ENCODE data around the gene TRIM44. TPM values are rescaled to one million over a fixed set of nuclear protein-coding genes. Genes with fewer than 3 reads are reported as not detected.
A peak's percentile ranks its signal among the peaks of the same experiment; 100 is the strongest.

The TRIM44 gene
- total RNA-seq, 1 experiment from 2014 or later: 191 TPM

DNA sequence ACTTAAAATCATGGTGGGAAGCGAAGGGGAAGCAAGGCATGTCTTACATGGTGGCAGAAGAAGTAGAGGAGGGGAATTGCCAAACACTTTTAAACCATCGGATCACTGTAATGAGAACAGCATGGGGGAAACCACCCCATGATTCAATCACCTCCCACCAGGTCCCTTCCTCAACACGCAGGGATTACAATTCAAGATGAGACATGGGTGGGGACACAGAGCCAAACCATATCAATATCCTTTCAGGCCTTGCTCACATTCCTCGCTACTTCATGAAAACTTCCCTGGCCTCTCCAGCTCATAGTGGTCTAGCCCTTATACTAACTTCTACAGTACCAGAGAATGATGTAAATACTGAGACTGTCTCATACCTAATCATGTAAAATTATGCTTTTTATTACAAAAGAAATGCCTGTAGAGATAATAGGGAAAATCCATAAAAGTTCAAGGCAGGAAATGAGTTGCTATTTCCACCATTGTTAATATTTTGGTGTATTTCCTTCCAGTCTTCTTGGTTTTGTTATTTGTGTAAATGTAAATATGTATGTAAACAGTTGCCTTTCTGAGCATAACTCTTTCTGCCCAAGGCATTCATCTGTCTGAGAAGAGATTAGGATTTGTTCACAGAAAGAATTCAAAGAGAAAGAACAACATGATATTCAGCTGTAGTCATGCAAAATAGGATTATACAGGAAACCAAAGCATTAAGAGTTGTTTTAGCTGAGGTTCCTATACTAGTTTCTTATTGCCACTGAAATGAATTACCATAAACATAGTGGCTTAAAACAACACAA lies 177.0 kb downstream of the TRIM44 start:
- TF ChIP-seq EZH2 (IDR thresholded peaks at IDR 0.05; ENCODE audit: borderline replicate concordance, low read depth, low read length, poor library complexity, severe bottlenecking): no peak
- TF ChIP-seq, protein P1, sequence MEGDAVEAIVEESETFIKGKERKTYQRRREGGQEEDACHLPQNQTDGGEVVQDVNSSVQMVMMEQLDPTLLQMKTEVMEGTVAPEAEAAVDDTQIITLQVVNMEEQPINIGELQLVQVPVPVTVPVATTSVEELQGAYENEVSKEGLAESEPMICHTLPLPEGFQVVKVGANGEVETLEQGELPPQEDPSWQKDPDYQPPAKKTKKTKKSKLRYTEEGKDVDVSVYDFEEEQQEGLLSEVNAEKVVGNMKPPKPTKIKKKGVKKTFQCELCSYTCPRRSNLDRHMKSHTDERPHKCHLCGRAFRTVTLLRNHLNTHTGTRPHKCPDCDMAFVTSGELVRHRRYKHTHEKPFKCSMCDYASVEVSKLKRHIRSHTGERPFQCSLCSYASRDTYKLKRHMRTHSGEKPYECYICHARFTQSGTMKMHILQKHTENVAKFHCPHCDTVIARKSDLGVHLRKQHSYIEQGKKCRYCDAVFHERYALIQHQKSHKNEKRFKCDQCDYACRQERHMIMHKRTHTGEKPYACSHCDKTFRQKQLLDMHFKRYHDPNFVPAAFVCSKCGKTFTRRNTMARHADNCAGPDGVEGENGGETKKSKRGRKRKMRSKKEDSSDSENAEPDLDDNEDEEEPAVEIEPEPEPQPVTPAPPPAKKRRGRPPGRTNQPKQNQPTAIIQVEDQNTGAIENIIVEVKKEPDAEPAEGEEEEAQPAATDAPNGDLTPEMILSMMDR (conservative IDR thresholded peaks at IDR 0.05; ENCODE audit: low read depth, low read length): no peak
- intact Hi-C loops (cut with micrococcal nuclease; ENCODE audit: unreplicated experiment): loop anchor here (5.0 kb wide), 1 partner anchor 288 kb away; no protein-coding TSS in a partner anchor
- Histone ChIP-seq H3K27ac (ENCODE audit: low read depth, low read length, poor library complexity, severe bottlenecking) (no peak overlapping the region), H3K27me3 (replicated peaks; ENCODE audit: insufficient read depth, low read depth, low read length, poor library complexity) (no peaks in the 10 kb centered on the region), H3K9me3 (ENCODE audit: low read depth, low read length, poor library complexity, severe bottlenecking) (peaks cover 7% of the 10 kb centered on the region), H3K4me3 (ENCODE audit: low read depth, low read length, poor library complexity, severe bottlenecking) (no peak overlapping the region), H3K36me3 (ENCODE audit: insufficient read depth, low read length, poor library complexity, severe bottlenecking) (no peaks in the 10 kb centered on the region), H3K4me1 (ENCODE audit: insufficient read depth, low read length, poor library complexity, severe bottlenecking) (peaks cover 6% of the 10 kb centered on the region)
- BruUV-seq (replicated peaks): no TSS peak
- DNase-seq (ENCODE audit: low spot score): peak; percentile 80
- ChIA-PET POLR2A (ENCODE audit: low non-redundant PET) (no interaction called here), CTCF (interaction anchor here (0.7 to 1.3 kb wide), 2 partner anchors 17 to 18 kb away, joined by 6 to 21 read pairs; no protein-coding TSS in a partner anchor)

DNA sequence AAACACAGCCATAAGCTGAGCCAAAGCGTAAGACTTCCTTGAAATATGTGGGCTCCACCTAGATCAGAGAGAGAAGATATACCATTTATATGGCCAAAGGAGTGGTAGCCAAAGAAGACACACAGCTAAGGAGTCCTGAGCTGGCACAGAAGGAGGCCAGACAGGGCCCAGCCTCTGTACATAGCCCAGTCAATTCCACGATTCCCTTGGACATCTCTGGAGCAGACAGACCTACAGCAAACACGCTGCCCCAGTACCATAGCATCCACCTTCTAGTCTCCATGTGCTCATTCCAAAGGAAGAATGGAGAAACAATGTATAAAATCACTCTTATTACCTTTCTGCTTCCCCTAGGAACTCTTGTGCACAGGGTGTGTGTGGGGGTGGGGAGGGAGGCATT lies 179.2 kb downstream of the TRIM44 start:
- CTCF ChIA-PET: no interaction called here
- no TSS peak for BruUV-seq (replicated peaks)
- no peak overlapping the region for H3K27ac ChIP-seq (ENCODE audit: low read depth, low read length, poor library complexity, severe bottlenecking)

DNA sequence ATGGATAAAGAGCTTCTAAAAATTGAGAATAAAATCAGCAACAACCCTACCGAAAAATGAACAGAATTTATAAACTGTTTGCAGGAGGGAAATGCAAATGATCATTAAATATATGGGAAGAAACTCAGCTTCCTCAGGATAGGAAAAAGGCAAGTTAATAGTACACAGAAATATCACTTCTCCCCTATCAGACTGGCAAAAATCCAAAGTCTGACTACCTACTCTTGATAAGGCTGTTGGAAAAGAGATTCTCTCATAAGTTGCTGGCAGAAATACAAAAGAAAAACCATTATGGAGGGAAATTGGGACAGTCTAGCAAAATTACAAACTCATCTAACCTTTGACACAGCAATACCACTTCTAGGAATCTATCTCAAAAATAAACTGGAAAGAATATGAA lies 180.4 kb downstream of the TRIM44 start:
- no TSS peak for BruUV-seq (replicated peaks)
- CTCF ChIA-PET: no interaction called here
- intact Hi-C loops (cut with micrococcal nuclease; ENCODE audit: unreplicated experiment): no loop called here

More for the DNA sequence above, 179.2 kb downstream of the TRIM44 start:
- Histone ChIP-seq H3K4me1 (ENCODE audit: insufficient read depth, low read length, poor library complexity, severe bottlenecking) (peaks cover 6% of the 10 kb centered on the region), H3K36me3 (ENCODE audit: insufficient read depth, low read length, poor library complexity, severe bottlenecking) (no peaks in the 10 kb centered on the region), H3K9me3 (ENCODE audit: low read depth, low read length, poor library complexity, severe bottlenecking) (peaks cover 7% of the 10 kb centered on the region), H3K27me3 (replicated peaks; ENCODE audit: insufficient read depth, low read depth, low read length, poor library complexity) (peaks cover under 1% of the 10 kb centered on the region), H3K4me3 (ENCODE audit: low read depth, low read length, poor library complexity, severe bottlenecking) (no peak overlapping the region)
- POLR2A ChIA-PET (ENCODE audit: low non-redundant PET): no interaction called here
- intact Hi-C loops (cut with micrococcal nuclease; ENCODE audit: unreplicated experiment): no loop called here
- TF ChIP-seq, protein P1 (conservative IDR thresholded peaks at IDR 0.05; ENCODE audit: low read depth, low read length): no peak
- TF ChIP-seq EZH2 (IDR thresholded peaks at IDR 0.05; ENCODE audit: borderline replicate concordance, low read depth, low read length, poor library complexity, severe bottlenecking): no peak
- no peak for DNase-seq (ENCODE audit: low spot score)

More for the DNA sequence above, 180.4 kb downstream of the TRIM44 start:
- no peak for TF ChIP-seq EZH2 (IDR thresholded peaks at IDR 0.05; ENCODE audit: borderline replicate concordance, low read depth, low read length, poor library complexity, severe bottlenecking)
- peaks cover 7% of the 10 kb centered on the region for H3K9me3 ChIP-seq (ENCODE audit: low read depth, low read length, poor library complexity, severe bottlenecking)
- POLR2A ChIA-PET (ENCODE audit: low non-redundant PET): no interaction called here
- H3K27me3 ChIP-seq (replicated peaks; ENCODE audit: insufficient read depth, low read depth, low read length, poor library complexity): peaks cover 9% of the 10 kb centered on the region
- H3K27ac ChIP-seq (ENCODE audit: low read depth, low read length, poor library complexity, severe bottlenecking): no peak overlapping the region
- H3K36me3 ChIP-seq (ENCODE audit: insufficient read depth, low read length, poor library complexity, severe bottlenecking): no peaks in the 10 kb centered on the region
- DNase-seq (ENCODE audit: low spot score): no peak
- no peak overlapping the region for H3K4me3 ChIP-seq (ENCODE audit: low read depth, low read length, poor library complexity, severe bottlenecking)
- H3K4me1 ChIP-seq (ENCODE audit: insufficient read depth, low read length, poor library complexity, severe bottlenecking): peaks cover 6% of the 10 kb centered on the region
